Activated CD4-positive, alpha-beta T cell treated with anti-CD3 and anti-CD28 coated beads for 36 hours (primary cell): ENCODE results near the gene PPP1R1C. TPM values are rescaled to one million over a fixed set of nuclear protein-coding genes. Genes with fewer than 3 reads are reported as not detected.
"Not testable (repeated sequence)": the region's sequence is repeated elsewhere in the genome, so short reads cannot be mapped to it uniquely, and the experiment has no call there.

Experiments
- ATAC-seq: fragments of 200-7000 bp; cut with Tn5 transposase; one replicate; pipeline ENCODE4 v1.10.0; 2021; ENCODE audit warnings: mild to moderate bottlenecking, moderate library complexity
- CTCF ChIA-PET: fragments of 350-600 bp; sonication (Branson Sonifier 250); formaldehyde crosslinking; loops from one replicate; lab custom pipeline; 2021; ENCODE audit warnings: antibody characterized with exemption; lab: Charles Lee
- POLR2A ChIA-PET: fragments of 350-600 bp; sonication (Branson Sonifier 250); formaldehyde crosslinking; loops from one replicate; lab custom pipeline; 2021; ENCODE audit warnings: antibody characterized with exemption, inconsistent platforms; lab: Charles Lee
- DNase-seq: peaks from one replicate; pipeline ENCODE4 v3.0.0-alpha.2; 2020
- H3K27ac Mint-ChIP-seq: one replicate; pipeline ENCODE4 v1.8.0; 2021; ENCODE audit warnings: mixed read lengths
- H3K27me3 Mint-ChIP-seq: one replicate; pipeline ENCODE4 v1.8.0; 2021; ENCODE audit warnings: mixed read lengths
- H3K36me3 Mint-ChIP-seq: one replicate; pipeline ENCODE4 v1.8.0; 2021; ENCODE audit warnings: low read depth, mixed read lengths
- H3K4me1 Mint-ChIP-seq: one replicate; pipeline ENCODE4 v1.8.0; 2021; ENCODE audit warnings: mixed read lengths
- H3K4me3 Mint-ChIP-seq: one replicate; pipeline ENCODE4 v1.8.0; 2021; ENCODE audit warnings: mild to moderate bottlenecking, moderate library complexity, mixed read lengths
- H3K9me3 Mint-ChIP-seq: one replicate; pipeline ENCODE4 v1.8.0; 2021; ENCODE audit warnings: low read depth, mixed read lengths
- intact Hi-C, 2 experiments: fragments of 100-400 bp; cut with DNase I in 1 of 2; cut with micrococcal nuclease in 1 of 2; formaldehyde crosslinking; loops; one replicate each; pipeline versions ENCODE4 v1.14.2 to v1.15.1; 2022 to 2024; cut with DNase I, micrococcal nuclease
- total RNA-seq, 2 experiments: library from RNA; stranded (reverse); gene quantifications; one replicate each; pipeline ENCODE4 v1.2.3, GENCODE V29; 2021

PPP1R1C gene
- total RNA-seq, 2 experiments from 2014 or later = not detected

DNA sequence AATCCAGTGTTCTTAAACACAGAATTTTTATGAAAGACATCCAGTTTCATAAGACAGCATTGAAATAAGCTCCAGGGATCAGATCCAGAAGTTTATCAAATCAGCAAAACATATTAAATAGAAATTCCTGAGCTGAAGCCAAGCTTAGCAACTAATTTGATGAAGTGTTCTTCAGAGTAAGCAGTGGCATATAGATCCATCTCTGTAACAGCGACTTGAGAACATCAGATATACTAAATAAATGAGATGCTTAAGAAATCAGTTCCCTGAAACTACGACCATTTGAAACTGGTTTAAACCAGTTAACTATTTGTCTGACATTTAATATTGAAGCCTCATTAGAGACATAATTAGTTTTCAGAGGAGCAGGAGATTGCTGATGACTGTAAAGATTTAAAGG is 34.1 kb downstream of the PPP1R1C start:
- H3K4me1 Mint-ChIP-seq = peaks cover 1% of the 10 kb centered on the region
- H3K4me3 Mint-ChIP-seq = no peak overlapping the region
- ATAC-seq (no peak), DNase-seq (no peak)
- H3K36me3 Mint-ChIP-seq = peaks cover 4% of the 10 kb centered on the region
- CTCF ChIA-PET = interaction anchor here (0.6 kb wide), 1 partner anchor 1767 kb away, joined by 4 read pairs; no protein-coding TSS in a partner anchor
- POLR2A ChIA-PET = no interaction called here
- intact Hi-C loops = no loop called here
- no peak overlapping the region for H3K27ac Mint-ChIP-seq
- H3K27me3 Mint-ChIP-seq = peaks cover 2% of the 10 kb centered on the region
- H3K9me3 Mint-ChIP-seq = peaks cover 8% of the 10 kb centered on the region

DNA sequence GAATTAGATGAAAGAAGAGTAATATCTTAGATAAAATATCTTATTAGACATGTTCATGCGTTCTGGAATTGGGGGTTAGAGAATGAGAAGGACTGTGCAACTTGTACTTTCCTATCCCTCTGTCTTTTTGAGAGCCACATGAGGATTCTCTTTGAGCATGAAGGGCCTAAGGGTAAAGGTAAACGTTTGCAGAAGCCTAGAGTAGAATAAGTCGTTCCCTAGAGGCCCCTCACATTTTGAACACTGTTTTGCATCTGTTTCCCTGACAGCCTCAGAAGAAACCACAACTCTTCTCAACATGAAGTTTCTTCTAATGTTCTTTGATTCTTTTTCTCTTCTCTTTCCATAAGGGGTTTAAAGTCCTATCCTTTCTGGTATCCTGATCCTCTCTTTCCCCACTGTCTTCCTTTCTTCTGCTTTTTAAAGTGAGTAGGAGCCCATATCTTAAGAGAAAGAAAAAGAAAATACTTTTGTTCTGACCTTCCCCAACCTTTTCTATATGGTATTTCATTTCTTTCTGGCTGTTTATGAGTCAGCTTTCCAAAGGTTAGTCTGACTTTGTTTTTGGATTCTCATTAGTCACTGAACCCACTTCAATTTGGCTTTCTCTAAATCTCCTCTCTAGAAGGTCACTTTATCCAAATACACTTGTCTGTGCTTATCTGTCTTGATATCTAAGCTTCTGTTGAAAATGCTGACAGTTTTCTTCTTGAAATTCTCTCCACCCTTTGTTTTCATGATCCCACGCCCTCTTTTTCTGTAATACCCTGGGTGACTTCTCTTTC is 34.8 kb downstream of the PPP1R1C start:
- peak; percentile 12 for ATAC-seq
- Mint-ChIP-seq H3K27ac (no peak overlapping the region), H3K4me1 (peaks cover 1% of the 10 kb centered on the region), H3K4me3 (no peak overlapping the region), H3K9me3 (peaks cover 8% of the 10 kb centered on the region), H3K36me3 (peaks cover 4% of the 10 kb centered on the region), H3K27me3 (peaks cover 2% of the 10 kb centered on the region)
- ChIA-PET POLR2A (no interaction called here), CTCF (interaction anchor here (0.7 kb wide), 1 partner anchor 77 kb away, joined by 3 read pairs; no protein-coding TSS in a partner anchor)
- DNase-seq = no peak
- intact Hi-C loops = no loop called here

- ATAC-seq = no peak
- H3K36me3 Mint-ChIP-seq = peaks cover 4% of the 10 kb centered on the region
- H3K4me1 Mint-ChIP-seq = peaks cover 1% of the 10 kb centered on the region
- H3K9me3 Mint-ChIP-seq = peaks cover 8% of the 10 kb centered on the region
- no peak overlapping the region for H3K4me3 Mint-ChIP-seq
- intact Hi-C loops = no loop called here
- ChIA-PET CTCF (no interaction called here), POLR2A (no interaction called here)
- DNase-seq = no peak
- peaks cover 2% of the 10 kb centered on the region for H3K27me3 Mint-ChIP-seq
- H3K27ac Mint-ChIP-seq = no peak overlapping the region
Measured at GRCh38 chr2:182023235-182023634, 37.6 kb downstream of the PPP1R1C start.

GRCh38 chr2:182030875-182031274 is 45.2 kb downstream of the PPP1R1C start:
- H3K27me3 Mint-ChIP-seq, H3K36me3 Mint-ChIP-seq, H3K9me3 Mint-ChIP-seq, H3K4me1 Mint-ChIP-seq, H3K4me3 Mint-ChIP-seq, intact Hi-C loops, H3K27ac Mint-ChIP-seq, CTCF ChIA-PET, POLR2A ChIA-PET, DNase-seq, ATAC-seq: not testable (repeated sequence)

- CTCF ChIA-PET = no interaction called here
- no peak for DNase-seq
Measured at GRCh38 chr2:182031956-182032355, 46.3 kb downstream of the PPP1R1C start.

DNA sequence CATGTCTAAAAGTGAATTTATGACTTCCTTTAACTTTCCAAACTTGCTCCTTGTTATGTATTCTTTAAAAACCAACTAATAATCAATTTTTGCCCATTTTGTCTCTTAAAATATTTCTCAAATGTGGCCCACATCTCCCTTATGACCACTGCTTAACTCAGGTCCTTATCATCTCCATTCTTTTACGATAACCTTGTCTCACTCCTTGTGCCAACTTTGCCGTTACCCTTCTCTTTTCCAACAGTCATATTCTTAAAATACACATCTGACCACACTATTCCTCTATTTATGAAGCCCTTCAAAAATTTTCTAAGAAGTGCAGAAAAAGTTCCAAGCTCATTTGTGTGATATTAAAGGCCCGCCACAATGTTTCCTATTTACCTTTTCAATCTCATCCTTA is 47.8 kb downstream of the PPP1R1C start:
- POLR2A ChIA-PET = no interaction called here
- Mint-ChIP-seq H3K27ac (no peak overlapping the region), H3K4me3 (no peak overlapping the region), H3K36me3 (no peaks in the 10 kb centered on the region), H3K4me1 (no peaks in the 10 kb centered on the region), H3K27me3 (peaks cover 2% of the 10 kb centered on the region), H3K9me3 (no peaks in the 10 kb centered on the region)
- ATAC-seq (no peak), DNase-seq (no peak)
- CTCF ChIA-PET = no interaction called here
- intact Hi-C loops = no loop called here

More at GRCh38 chr2:182031956-182032355, 46.3 kb downstream of the PPP1R1C start:
- Mint-ChIP-seq H3K9me3 (no peaks in the 10 kb centered on the region), H3K4me1 (no peaks in the 10 kb centered on the region), H3K36me3 (no peaks in the 10 kb centered on the region), H3K27me3 (peaks cover 2% of the 10 kb centered on the region), H3K4me3 (no peak overlapping the region), H3K27ac (no peak overlapping the region)
- no peak for ATAC-seq
- intact Hi-C loops = no loop called here
- POLR2A ChIA-PET = no interaction called here

- peaks cover under 1% of the 10 kb centered on the region for H3K27me3 Mint-ChIP-seq
- POLR2A ChIA-PET = no interaction called here
- CTCF ChIA-PET = no interaction called here
- no peaks in the 10 kb centered on the region for H3K9me3 Mint-ChIP-seq
- no peak overlapping the region for H3K27ac Mint-ChIP-seq
- DNase-seq (no peak), ATAC-seq (no peak)
- H3K4me1 Mint-ChIP-seq = no peaks in the 10 kb centered on the region
- H3K36me3 Mint-ChIP-seq = no peaks in the 10 kb centered on the region
- H3K4me3 Mint-ChIP-seq = no peak overlapping the region
- intact Hi-C loops = no loop called here
Measured at GRCh38 chr2:182038576-182038975, 52.9 kb downstream of the PPP1R1C start.

- no peak for DNase-seq
- H3K4me1 Mint-ChIP-seq = no peaks in the 10 kb centered on the region
- ChIA-PET CTCF (no interaction called here), POLR2A (no interaction called here)
- H3K27me3 Mint-ChIP-seq = peaks cover 3% of the 10 kb centered on the region
- intact Hi-C loops = no loop called here
- H3K36me3 Mint-ChIP-seq = no peaks in the 10 kb centered on the region
- no peak overlapping the region for H3K4me3 Mint-ChIP-seq
- no peak for ATAC-seq
- no peak overlapping the region for H3K27ac Mint-ChIP-seq
- no peaks in the 10 kb centered on the region for H3K9me3 Mint-ChIP-seq
Measured at GRCh38 chr2:182043021-182043420, 57.4 kb downstream of the PPP1R1C start.

- no peaks in the 10 kb centered on the region for H3K9me3 Mint-ChIP-seq
- ChIA-PET POLR2A (no interaction called here), CTCF (interaction anchor here (0.5 to 0.7 kb wide), 2 partner anchors 31 to 64 kb away, joined by 3 read pairs; no protein-coding TSS in a partner anchor)
- H3K27ac Mint-ChIP-seq = no peak overlapping the region
- no peak for DNase-seq
- no peaks in the 10 kb centered on the region for H3K36me3 Mint-ChIP-seq
- ATAC-seq = no peak
- peaks cover 3% of the 10 kb centered on the region for H3K27me3 Mint-ChIP-seq
- H3K4me1 Mint-ChIP-seq = no peaks in the 10 kb centered on the region
- intact Hi-C loops = no loop called here
- no peak overlapping the region for H3K4me3 Mint-ChIP-seq
Measured at GRCh38 chr2:182043861-182044260, 58.2 kb downstream of the PPP1R1C start.

DNA sequence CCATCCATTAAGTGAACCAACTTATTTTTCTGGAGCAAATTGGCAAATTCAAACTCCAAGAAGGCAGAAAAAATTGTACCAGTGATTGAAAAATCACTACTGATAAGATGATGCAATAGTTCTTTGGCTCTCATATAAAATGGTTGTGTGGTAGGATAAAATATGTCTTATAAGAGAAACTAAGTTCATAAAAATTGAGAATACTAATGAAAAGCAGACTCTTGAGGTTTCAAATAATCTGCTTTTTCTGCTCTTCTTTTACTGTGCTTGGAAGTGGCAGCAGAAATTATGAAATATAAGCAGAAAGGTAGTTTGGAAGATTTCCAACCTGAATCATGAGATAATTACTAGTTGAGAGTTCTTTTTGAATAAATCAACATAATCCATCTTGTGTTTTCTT is 61.9 kb downstream of the PPP1R1C start:
- H3K36me3 Mint-ChIP-seq = no peaks in the 10 kb centered on the region
- intact Hi-C loops = no loop called here
- peaks cover 3% of the 10 kb centered on the region for H3K27me3 Mint-ChIP-seq
- ChIA-PET CTCF (interaction anchor here (0.7 kb wide), 1 partner anchor 30 kb away, joined by 3 read pairs; no protein-coding TSS in a partner anchor), POLR2A (no interaction called here)
- no peak overlapping the region for H3K4me3 Mint-ChIP-seq
- no peaks in the 10 kb centered on the region for H3K4me1 Mint-ChIP-seq
- H3K9me3 Mint-ChIP-seq = no peaks in the 10 kb centered on the region
- no peak overlapping the region for H3K27ac Mint-ChIP-seq
- DNase-seq (no peak), ATAC-seq (no peak)

DNA sequence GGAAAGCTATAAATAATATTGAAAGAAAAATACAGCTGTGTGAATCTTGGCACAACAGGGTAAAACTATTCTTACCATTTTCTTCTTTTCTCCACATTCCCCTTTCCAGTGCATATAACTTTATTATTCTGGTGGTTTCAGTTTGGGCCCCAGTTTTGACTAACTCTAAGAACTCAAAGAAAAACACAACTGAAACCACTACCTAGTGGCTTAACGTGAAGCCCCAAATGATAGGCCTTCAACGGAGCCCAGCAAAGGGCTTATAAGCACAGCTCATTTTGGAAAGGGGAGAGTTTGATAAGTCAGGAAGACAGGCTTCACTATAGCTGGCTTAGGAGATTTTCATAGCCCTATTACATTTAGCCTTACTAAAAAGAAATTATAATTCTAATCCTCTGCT is 62.4 kb downstream of the PPP1R1C start:
- ChIA-PET CTCF (interaction anchor here (0.7 kb wide), 1 partner anchor 29 kb away, joined by 3 read pairs; no protein-coding TSS in a partner anchor), POLR2A (no interaction called here)
- ATAC-seq (no peak), DNase-seq (no peak)
- Mint-ChIP-seq H3K27ac (no peak overlapping the region), H3K36me3 (no peaks in the 10 kb centered on the region), H3K9me3 (no peaks in the 10 kb centered on the region), H3K4me1 (no peaks in the 10 kb centered on the region), H3K27me3 (peaks cover 3% of the 10 kb centered on the region), H3K4me3 (no peak overlapping the region)
- intact Hi-C loops = no loop called here

GRCh38 chr2:182048621-182049020 is 63.0 kb downstream of the PPP1R1C start:
- ATAC-seq = no peak
- DNase-seq = no peak
- Mint-ChIP-seq H3K27ac (no peak overlapping the region), H3K9me3 (no peaks in the 10 kb centered on the region), H3K36me3 (no peaks in the 10 kb centered on the region), H3K27me3 (peaks cover 2% of the 10 kb centered on the region), H3K4me1 (no peaks in the 10 kb centered on the region), H3K4me3 (no peak overlapping the region)
- intact Hi-C loops = no loop called here
- ChIA-PET CTCF (interaction anchor here (0.6 to 1.0 kb wide), 3 partner anchors 17 to 29 kb away, joined by 3 read pairs; no protein-coding TSS in a partner anchor), POLR2A (no interaction called here)
